ENCODE measurements around the gene PHF21A.
A peak's percentile ranks its signal among the peaks of the same experiment; 100 is the strongest.

PHF21A gene

GRCh38 chr11:45920531-45921477 is 200.4 kb downstream of the PHF21A start:
- ChIA-PET CTCF (no interaction called here), POLR2A (no interaction called here)
- DNase-seq (ENCODE audit: extremely low spot score), result no peak
- TF ChIP-seq HDGF (IDR thresholded peaks at IDR 0.05; ENCODE audit: borderline replicate concordance) (no peak), FOXK2 (IDR thresholded peaks at IDR 0.05) (no peak), SUZ12 (IDR thresholded peaks at IDR 0.05) (no peak), LEF1 (IDR thresholded peaks at IDR 0.05; ENCODE audit: borderline replicate concordance) (no peak), FOXM1 (IDR thresholded peaks at IDR 0.05; ENCODE audit: borderline replicate concordance) (no peak), CTBP1 (IDR thresholded peaks at IDR 0.05; ENCODE audit: borderline replicate concordance) (no peak), ELF4 (IDR thresholded peaks at IDR 0.05) (no peak), ARNT (IDR thresholded peaks at IDR 0.05) (no peak), ZNF384 (IDR thresholded peaks at IDR 0.05) (no peak), NFRKB (IDR thresholded peaks at IDR 0.05) (no peak), SP1 (IDR thresholded peaks at IDR 0.05) (no peak), L3MBTL2 (conservative IDR thresholded peaks at IDR 0.05) (no peak), BHLHE40 (IDR thresholded peaks at IDR 0.05; ENCODE audit: borderline replicate concordance) (no peak), FOXA1 (IDR thresholded peaks at IDR 0.05) (no peak), TARDBP (IDR thresholded peaks at IDR 0.05) (no peak)
- TF ChIP-seq, protein P1, sequence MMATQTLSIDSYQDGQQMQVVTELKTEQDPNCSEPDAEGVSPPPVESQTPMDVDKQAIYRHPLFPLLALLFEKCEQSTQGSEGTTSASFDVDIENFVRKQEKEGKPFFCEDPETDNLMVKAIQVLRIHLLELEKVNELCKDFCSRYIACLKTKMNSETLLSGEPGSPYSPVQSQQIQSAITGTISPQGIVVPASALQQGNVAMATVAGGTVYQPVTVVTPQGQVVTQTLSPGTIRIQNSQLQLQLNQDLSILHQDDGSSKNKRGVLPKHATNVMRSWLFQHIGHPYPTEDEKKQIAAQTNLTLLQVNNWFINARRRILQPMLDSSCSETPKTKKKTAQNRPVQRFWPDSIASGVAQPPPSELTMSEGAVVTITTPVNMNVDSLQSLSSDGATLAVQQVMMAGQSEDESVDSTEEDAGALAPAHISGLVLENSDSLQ (IDR thresholded peaks at IDR 0.05), result no peak

DNA sequence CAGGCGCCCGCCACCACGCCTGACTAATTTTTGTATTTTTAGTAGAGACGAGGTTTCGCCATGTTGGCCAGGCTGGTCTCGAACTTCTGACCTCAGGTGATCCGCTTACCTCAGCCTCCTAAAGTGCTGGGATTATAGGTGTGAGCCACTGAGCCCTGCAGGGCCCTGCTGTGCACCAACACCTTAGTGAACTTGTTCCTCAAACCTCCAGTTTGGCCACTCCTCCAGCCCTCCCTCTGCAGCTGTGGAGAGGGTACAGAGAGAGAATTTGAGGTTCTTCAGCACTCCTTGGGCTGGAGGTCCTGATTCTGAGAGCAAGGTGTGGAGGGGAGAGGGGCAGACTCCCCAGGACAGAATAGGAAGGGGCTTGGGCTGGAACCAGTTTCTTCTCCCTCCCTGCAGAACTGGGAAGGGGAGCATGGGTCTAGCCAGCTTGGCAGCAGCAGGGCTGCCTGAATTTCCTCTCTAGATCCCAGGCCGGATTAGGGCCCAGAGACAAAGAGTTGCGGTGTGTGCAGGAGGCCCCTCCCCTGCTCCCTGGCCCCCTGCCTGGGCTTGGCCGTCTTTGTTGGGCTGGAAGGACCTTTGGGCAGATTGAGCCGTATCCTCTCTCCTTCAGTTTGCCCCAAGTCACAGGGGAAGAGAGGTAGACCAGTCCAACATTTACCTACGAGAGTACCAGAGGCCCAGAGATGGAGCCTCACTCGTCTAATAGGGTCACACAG is 201.3 kb downstream of the PHF21A start:
- DNase-seq (ENCODE audit: extremely low spot score), result no peak
- CTCF ChIA-PET, result no interaction called here
- POLR2A ChIA-PET, result no interaction called here
- no peak for TF ChIP-seq CTBP1 (IDR thresholded peaks at IDR 0.05; ENCODE audit: borderline replicate concordance)
- TF ChIP-seq FOXA1 (IDR thresholded peaks at IDR 0.05), result no peak
- TF ChIP-seq L3MBTL2 (conservative IDR thresholded peaks at IDR 0.05), result no peak
- no peak for TF ChIP-seq SP1 (IDR thresholded peaks at IDR 0.05)
- TF ChIP-seq NFRKB (IDR thresholded peaks at IDR 0.05), result no peak
- no peak for TF ChIP-seq ARNT (IDR thresholded peaks at IDR 0.05)
- no peak for TF ChIP-seq FOXK2 (IDR thresholded peaks at IDR 0.05)
- TF ChIP-seq ZNF384 (IDR thresholded peaks at IDR 0.05), result no peak
- TF ChIP-seq, protein P1 (IDR thresholded peaks at IDR 0.05), result no peak
- no peak for TF ChIP-seq BHLHE40 (IDR thresholded peaks at IDR 0.05; ENCODE audit: borderline replicate concordance)
- TF ChIP-seq HDGF (IDR thresholded peaks at IDR 0.05; ENCODE audit: borderline replicate concordance), result no peak
- TF ChIP-seq LEF1 (IDR thresholded peaks at IDR 0.05; ENCODE audit: borderline replicate concordance), result no peak
- no peak for TF ChIP-seq SUZ12 (IDR thresholded peaks at IDR 0.05)

DNA sequence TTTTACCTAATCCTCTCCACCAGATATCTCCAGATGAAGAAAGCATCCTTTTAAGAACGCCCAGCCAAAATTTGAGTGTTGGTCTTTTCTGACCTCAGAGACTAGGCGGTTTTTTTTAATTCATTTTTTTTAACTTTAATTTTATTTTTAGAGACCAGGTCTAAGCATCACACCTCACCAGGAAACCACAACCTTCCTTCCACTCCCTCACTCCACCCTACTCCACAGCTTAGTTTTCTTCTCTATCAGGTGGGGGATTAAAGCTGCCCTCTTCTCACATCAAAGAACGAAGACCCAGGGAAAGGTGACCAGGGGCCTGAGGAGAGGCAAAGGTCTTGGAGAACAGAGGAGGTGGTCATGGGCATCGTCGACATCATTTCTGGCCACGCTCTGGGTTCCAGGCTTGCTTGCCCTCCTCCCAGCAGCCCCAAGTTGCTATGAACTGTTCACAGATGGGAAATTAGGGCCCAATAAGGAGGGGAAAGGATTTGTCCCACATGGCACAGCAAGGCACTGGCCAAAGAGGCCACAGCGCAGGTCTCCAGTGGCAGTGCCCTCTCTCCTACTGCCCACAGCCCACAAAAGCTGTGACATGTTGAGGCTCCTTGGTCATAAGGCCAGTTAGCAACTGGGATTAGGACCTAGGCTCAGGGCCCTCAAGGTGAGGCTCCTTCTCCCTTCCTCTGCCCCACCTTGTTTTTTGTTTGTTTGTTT is 202.1 kb downstream of the PHF21A start:
- no peak for DNase-seq (ENCODE audit: extremely low spot score)
- CTCF ChIA-PET, result no interaction called here
- POLR2A ChIA-PET, result interaction anchor here (1.3 kb wide), 1 partner anchor 8 kb away, joined by 7 read pairs; no protein-coding TSS in a partner anchor
- TF ChIP-seq BHLHE40 (IDR thresholded peaks at IDR 0.05; ENCODE audit: borderline replicate concordance), result no peak
- TF ChIP-seq FOXA1 (IDR thresholded peaks at IDR 0.05), result no peak
- TF ChIP-seq L3MBTL2 (conservative IDR thresholded peaks at IDR 0.05), result no peak

DNA sequence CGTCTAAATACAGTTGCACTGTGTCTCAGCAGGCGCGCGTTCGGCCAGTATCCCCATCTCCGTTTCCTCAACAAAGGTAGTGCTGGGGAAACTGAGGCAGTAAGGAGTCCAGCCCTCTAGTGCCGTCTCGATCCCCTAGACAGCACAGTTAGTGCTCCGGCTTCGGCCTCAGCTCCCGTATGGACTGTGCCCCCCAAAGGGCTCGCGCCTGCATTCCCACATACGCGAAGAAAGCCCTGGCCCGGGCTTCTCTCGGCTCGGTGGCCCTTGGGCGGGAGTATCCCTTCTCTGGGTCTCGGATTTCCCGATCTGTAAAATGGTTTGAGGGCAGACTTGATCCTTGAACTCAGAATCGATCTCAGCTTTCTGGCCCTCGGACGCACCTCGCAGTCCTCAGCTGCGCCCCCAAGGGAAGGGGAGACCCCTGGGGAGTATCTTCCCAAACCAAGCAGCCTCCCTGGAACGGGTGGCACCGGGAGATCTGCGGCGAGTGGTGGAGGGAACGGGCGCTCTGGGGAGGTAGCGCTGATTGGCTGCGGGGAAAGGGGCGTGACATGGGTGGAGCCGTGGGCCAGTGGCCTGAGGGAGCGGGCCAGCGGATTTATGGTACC is 202.8 kb downstream of the PHF21A start:
- peak; percentile 83 for DNase-seq (ENCODE audit: extremely low spot score)
- CTCF ChIA-PET, result no interaction called here
- POLR2A ChIA-PET, result interaction anchor here (0.9 to 1.3 kb wide), 5 partner anchors 9 to 359 kb away, joined by 3 to 7 read pairs (median 4); no protein-coding TSS in a partner anchor
- TF ChIP-seq TARDBP (IDR thresholded peaks at IDR 0.05) (no peak), LEF1 (IDR thresholded peaks at IDR 0.05; ENCODE audit: borderline replicate concordance) (no peak), FOXK2 (IDR thresholded peaks at IDR 0.05) (no peak), ELF4 (IDR thresholded peaks at IDR 0.05) (no peak), HDGF (IDR thresholded peaks at IDR 0.05; ENCODE audit: borderline replicate concordance) (no peak), L3MBTL2 (conservative IDR thresholded peaks at IDR 0.05) (peak; percentile 38; the same call in 1 of the 2 replicates), CTBP1 (IDR thresholded peaks at IDR 0.05; ENCODE audit: borderline replicate concordance) (no peak), FOXA1 (IDR thresholded peaks at IDR 0.05) (no peak), ZNF384 (IDR thresholded peaks at IDR 0.05) (no peak), SUZ12 (IDR thresholded peaks at IDR 0.05) (no peak), SP1 (IDR thresholded peaks at IDR 0.05) (no peak)
- TF ChIP-seq, protein P1 (IDR thresholded peaks at IDR 0.05), result peak; percentile 62
